Vagina (tissue), 2 donors: ENCODE results near the gene RBM17. TPM values are rescaled to one million over a fixed set of nuclear protein-coding genes. Genes with fewer than 3 reads are reported as not detected.
A peak's percentile ranks its signal among the peaks of the same experiment; 100 is the strongest.
"Not testable (repeated sequence)": the region's sequence is repeated elsewhere in the genome, so short reads cannot be mapped to it uniquely, and the experiment has no call there.

ENCODE experiments used
- DNase-seq, 2 donors: peaks; one replicate each; pipeline ENCODE4 v3.0.0-alpha.2; 2017; ENCODE audit errors: extremely low spot score in 2 of 2
- H3K27ac ChIP-seq: fragments of 200-600 bp; sonication (generic); one replicate; pipeline ENCODE4 v1.5.1; 2019
- H3K27me3 ChIP-seq: fragments of 200-600 bp; sonication (generic); one replicate; pipeline ENCODE4 v1.5.1; 2019
- H3K36me3 ChIP-seq, 2 donors: fragments of 200-600 bp; sonication (generic); one replicate each; pipeline ENCODE4 v1.5.1; 2017 to 2019
- H3K4me1 ChIP-seq: fragments of 200-600 bp; sonication (generic); one replicate; pipeline ENCODE4 v1.5.1; 2019
- H3K4me3 ChIP-seq, 2 donors: fragments of 200-600 bp; sonication (generic); 1 replicate in 1 of 2; 2 replicates in 1 of 2; pipeline ENCODE4 v1.5.1; 2016 to 2019
- H3K9me3 ChIP-seq: fragments of 200-600 bp; sonication (generic); one replicate; pipeline ENCODE4 v1.5.1; 2019
- POLR2A ChIP-seq, 2 donors: fragments of 450-650 bp; IDR thresholded peaks; one replicate each; pipeline ENCODE4 v1.6.1; 2017; ENCODE audit warnings: antibody characterized with exemption in 2 of 2, mild to moderate bottlenecking in 2 of 2, moderate library complexity in 2 of 2
- POLR2AphosphoS5 ChIP-seq, 2 donors: sonication (generic); formaldehyde crosslinking; IDR thresholded peaks; one replicate each; pipeline ENCODE4 v1.9.0; 2017; ENCODE audit warnings: antibody characterized with exemption in 2 of 2, mild to moderate bottlenecking in 2 of 2, low read depth in 1 of 2; ENCODE audit not compliant: insufficient read depth in 1 of 2
- intact Hi-C: fragments of 100-400 bp; cut with DNase I; formaldehyde crosslinking; loops from one replicate; pipeline ENCODE4 v1.15.1; 2023
- total RNA-seq: library from RNA; depleted of rRNA; stranded (reverse); fragments of >200 nt; gene quantifications from one replicate; pipeline ENCODE4 v1.2.3, GENCODE V29; 2016
- TF ChIP-seq, protein P1 (sequence below), 3 experiments: fragments of 450-650 bp in 2 of 3; fragments of 200-600 bp in 1 of 3; sonication (generic) in 1 of 3; IDR thresholded peaks; one replicate each; pipeline ENCODE4 v1.5.1; 2017 to 2019; ENCODE audit warnings: antibody characterized with exemption in 3 of 3, mild to moderate bottlenecking in 2 of 3, moderate library complexity in 2 of 3

The RBM17 gene
- total RNA-seq, 1 donor from 2014 or later = 50.6 TPM

DNA sequence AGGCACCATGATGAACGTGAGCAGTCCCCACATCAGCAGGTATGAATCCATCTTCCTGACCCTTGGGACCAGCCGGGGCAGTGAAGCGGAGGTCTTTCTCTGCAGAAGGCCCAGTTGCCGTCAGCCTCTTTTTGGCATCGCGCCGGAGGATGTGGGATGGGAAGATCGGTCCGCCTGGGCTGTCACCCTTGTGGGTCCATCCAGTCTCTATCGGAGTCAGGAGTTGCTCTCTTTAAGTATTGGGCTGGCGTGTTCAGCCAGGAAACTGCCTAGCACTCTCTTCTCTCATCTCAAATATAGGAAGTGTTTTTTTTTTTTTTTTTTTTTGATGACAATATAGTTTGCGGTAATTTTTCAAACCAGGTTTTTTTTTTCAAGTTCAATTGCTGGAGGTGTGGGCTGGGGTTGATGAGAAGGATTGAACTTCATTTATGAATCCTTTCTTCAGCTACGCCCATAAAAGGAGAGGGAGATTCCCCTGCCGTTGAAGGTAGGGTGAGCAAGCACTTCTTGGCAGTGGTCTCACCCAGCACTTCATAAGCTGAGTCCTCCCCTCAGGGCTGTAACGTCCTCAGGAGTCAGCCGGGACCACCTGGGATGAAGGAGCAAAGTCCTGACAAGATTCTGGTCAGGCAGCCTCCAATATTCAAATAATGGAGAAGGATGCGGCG, 26.6 kb upstream of the RBM17 start, which contains the start of gene IL2RA:
Gene IL2RA, minus strand, starts transcription at position 267 of the 671 bp plus-strand sequence. Its CDS starts 216 bp downstream, at position 51.
- H3K4me3 ChIP-seq = peak within 1 kb of the TSS in 1 of 2 donors; percentile 5
- peak; percentile 37 to 76 for DNase-seq
- no peaks in the 10 kb centered on the region for H3K36me3 ChIP-seq
- intact Hi-C loops = no loop called here
- TF ChIP-seq POLR2AphosphoS5 (IDR thresholded peaks at IDR 0.05; ENCODE audit: insufficient read depth in 1 of 2, low read depth in 1 of 2) = no peak
- no peak for TF ChIP-seq POLR2A (IDR thresholded peaks at IDR 0.05)
- TF ChIP-seq, protein P1, sequence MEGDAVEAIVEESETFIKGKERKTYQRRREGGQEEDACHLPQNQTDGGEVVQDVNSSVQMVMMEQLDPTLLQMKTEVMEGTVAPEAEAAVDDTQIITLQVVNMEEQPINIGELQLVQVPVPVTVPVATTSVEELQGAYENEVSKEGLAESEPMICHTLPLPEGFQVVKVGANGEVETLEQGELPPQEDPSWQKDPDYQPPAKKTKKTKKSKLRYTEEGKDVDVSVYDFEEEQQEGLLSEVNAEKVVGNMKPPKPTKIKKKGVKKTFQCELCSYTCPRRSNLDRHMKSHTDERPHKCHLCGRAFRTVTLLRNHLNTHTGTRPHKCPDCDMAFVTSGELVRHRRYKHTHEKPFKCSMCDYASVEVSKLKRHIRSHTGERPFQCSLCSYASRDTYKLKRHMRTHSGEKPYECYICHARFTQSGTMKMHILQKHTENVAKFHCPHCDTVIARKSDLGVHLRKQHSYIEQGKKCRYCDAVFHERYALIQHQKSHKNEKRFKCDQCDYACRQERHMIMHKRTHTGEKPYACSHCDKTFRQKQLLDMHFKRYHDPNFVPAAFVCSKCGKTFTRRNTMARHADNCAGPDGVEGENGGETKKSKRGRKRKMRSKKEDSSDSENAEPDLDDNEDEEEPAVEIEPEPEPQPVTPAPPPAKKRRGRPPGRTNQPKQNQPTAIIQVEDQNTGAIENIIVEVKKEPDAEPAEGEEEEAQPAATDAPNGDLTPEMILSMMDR (IDR thresholded peaks at IDR 0.05) = no peak
- H3K4me1 ChIP-seq = no peaks in the 10 kb centered on the region
- H3K9me3 ChIP-seq = no peaks in the 10 kb centered on the region
- no peaks in the 10 kb centered on the region for H3K27me3 ChIP-seq
- H3K27ac ChIP-seq = no peak within 1 kb of the TSS

DNA sequence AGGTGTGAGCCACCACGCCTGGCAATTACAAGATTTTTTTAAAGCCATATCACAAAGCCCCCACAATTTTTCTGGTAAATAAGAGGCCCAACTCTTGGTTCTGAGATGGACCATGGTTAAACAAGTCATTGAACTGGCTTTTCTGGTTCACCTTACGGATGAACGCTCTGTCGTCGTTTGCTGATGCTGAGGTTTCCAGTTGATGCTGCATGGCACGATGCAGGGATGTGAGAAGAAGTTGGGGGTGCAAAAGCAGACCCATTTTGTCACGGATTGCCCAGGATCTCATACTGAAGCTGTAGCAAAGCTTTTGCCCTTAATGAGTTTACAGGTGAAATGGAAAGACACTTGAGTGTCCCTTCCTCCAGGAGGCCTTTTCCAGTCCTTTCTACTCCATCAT, 24.7 kb upstream of the RBM17 start:
- Histone ChIP-seq H3K27ac (no peak overlapping the region), H3K27me3 (no peaks in the 10 kb centered on the region), H3K4me1 (no peaks in the 10 kb centered on the region), H3K4me3 (no peak overlapping the region), H3K9me3 (no peaks in the 10 kb centered on the region), H3K36me3 (no peaks in the 10 kb centered on the region)
- intact Hi-C loops = no loop called here
- DNase-seq = peak; percentile 52 to 58
- no peak for TF ChIP-seq POLR2AphosphoS5 (IDR thresholded peaks at IDR 0.05; ENCODE audit: insufficient read depth in 1 of 2, low read depth in 1 of 2)
- TF ChIP-seq, protein P1 (IDR thresholded peaks at IDR 0.05) = no peak
- no peak for TF ChIP-seq POLR2A (IDR thresholded peaks at IDR 0.05)

DNA sequence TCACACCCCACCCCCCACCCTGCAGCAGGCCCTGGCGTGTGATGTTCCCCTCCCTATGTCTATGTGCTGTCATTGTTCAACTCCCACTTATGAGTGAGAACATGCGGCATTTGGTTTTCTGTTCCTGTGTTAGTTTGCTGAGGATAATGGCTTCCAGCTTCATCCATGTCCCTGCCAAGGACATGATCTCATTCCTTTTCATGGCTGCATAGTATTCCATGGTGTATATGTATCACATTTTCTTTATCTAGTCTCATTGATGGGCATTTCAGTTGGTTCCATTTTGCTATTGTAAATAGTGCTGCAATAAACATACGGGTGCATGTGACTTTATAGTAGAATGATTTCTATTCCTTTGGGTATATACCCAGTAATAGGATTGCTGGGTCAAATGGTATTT, 24.1 kb upstream of the RBM17 start:
- H3K9me3 ChIP-seq, H3K4me3 ChIP-seq, H3K27me3 ChIP-seq, H3K4me1 ChIP-seq, H3K36me3 ChIP-seq, H3K27ac ChIP-seq, intact Hi-C loops, DNase-seq: not testable (repeated sequence)

DNA sequence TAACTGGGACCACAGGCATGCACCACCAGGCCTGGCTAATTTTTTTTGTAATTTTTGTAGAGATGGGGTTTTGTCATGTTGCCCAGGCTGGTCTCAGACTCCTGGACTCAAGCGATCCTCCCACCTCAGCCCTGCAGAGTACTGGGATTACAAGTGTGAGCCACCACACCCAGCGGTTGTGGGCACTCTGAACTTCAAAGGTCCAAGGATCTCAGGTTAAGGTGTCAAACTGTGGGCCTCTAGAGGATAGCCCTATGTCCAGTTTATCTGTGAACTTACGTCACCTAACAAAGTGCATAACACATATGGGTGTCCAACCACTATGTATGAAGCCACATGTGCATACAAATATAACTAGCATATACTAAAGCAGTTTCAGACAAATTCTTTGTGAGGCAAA, 23.4 kb upstream of the RBM17 start:
- TF ChIP-seq POLR2A (IDR thresholded peaks at IDR 0.05) = no peak
- TF ChIP-seq, protein P1 (IDR thresholded peaks at IDR 0.05) = no peak
- TF ChIP-seq POLR2AphosphoS5 (IDR thresholded peaks at IDR 0.05; ENCODE audit: insufficient read depth in 1 of 2, low read depth in 1 of 2) = no peak
- Histone ChIP-seq H3K4me3 (no peak overlapping the region), H3K4me1 (no peaks in the 10 kb centered on the region), H3K27ac (no peak overlapping the region), H3K36me3 (no peaks in the 10 kb centered on the region), H3K27me3 (no peaks in the 10 kb centered on the region), H3K9me3 (no peaks in the 10 kb centered on the region)
- peak in 1 of 2 donors; percentile 27 for DNase-seq
- intact Hi-C loops = no loop called here

DNA sequence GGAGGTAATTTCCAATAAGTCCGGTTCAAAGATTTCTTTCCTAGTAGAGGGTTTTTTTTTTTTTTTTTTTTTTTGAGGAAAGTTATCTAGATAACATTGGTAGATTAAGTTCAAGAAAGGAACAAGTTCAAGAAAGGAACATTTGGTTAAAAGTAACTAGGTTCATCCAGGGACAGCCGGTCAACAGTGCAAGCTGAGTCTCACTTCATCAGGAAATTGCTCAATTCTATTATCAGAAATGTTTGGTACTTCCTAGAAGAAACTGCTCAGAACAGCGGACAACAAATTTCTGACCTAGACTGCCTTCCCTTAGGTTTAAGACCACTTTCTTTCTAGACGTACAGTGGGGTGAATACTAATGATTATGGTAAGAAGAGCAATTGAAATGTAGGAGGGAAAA, 23.0 kb upstream of the RBM17 start:
- intact Hi-C loops = no loop called here
- H3K9me3 ChIP-seq = no peaks in the 10 kb centered on the region
- H3K4me1 ChIP-seq = no peaks in the 10 kb centered on the region
- TF ChIP-seq POLR2AphosphoS5 (IDR thresholded peaks at IDR 0.05; ENCODE audit: insufficient read depth in 1 of 2, low read depth in 1 of 2) (no peak), POLR2A (IDR thresholded peaks at IDR 0.05) (no peak)
- TF ChIP-seq, protein P1 (IDR thresholded peaks at IDR 0.05) = no peak
- H3K27ac ChIP-seq = no peak overlapping the region
- no peak overlapping the region for H3K4me3 ChIP-seq
- H3K27me3 ChIP-seq = no peaks in the 10 kb centered on the region
- no peaks in the 10 kb centered on the region for H3K36me3 ChIP-seq
- no peak for DNase-seq
